ENCODE data around the gene DYSF. TPM values are rescaled to one million over a fixed set of nuclear protein-coding genes. Genes with fewer than 3 reads are reported as not detected.

DYSF gene
- total RNA-seq, 1 experiment from 2014 or later, result 0.31 TPM

GRCh38 chr2:71503837-71504236, 50.5 kb downstream of the DYSF start:
- H3K27ac ChIP-seq (ENCODE audit: low read length), result no peak overlapping the region

GRCh38 chr2:71504611-71505010, 51.2 kb downstream of the DYSF start:
- TF ChIP-seq REST (IDR thresholded peaks at IDR 0.05; ENCODE audit: insufficient read depth in 1 of 2, low read depth in 2 of 2, low read length in 1 of 2), result no peak
- no peak for TF ChIP-seq CTCF (IDR thresholded peaks at IDR 0.05)
- TF ChIP-seq SIN3A (IDR thresholded peaks at IDR 0.05; ENCODE audit: borderline replicate concordance, insufficient read depth, low read depth, low read length), result no peak
- no peak for TF ChIP-seq POLR2AphosphoS5 (IDR thresholded peaks at IDR 0.05; ENCODE audit: low read depth, low read length)
- no peak for TF ChIP-seq TCF7L2 (IDR thresholded peaks at IDR 0.05; ENCODE audit: low read depth, low read length)
- no TSS peak for BruUV-seq (replicated peaks)
- ATAC-seq, result no peak
- in situ Hi-C loops (cut with HindIII; ENCODE audit: low pct_unique_long_range_greater_than_20kb, low sequenced_read_pairs), result no loop called here
- POLR2A ChIA-PET, result no interaction called here
- no peaks in the 10 kb centered on the region for H3K9me3 ChIP-seq (ENCODE audit: control insufficient read depth, insufficient read depth, low read depth, low read length)
- H3K4me1 ChIP-seq (ENCODE audit: control insufficient read depth, insufficient read depth, low read length), result no peaks in the 10 kb centered on the region
- no peak for DNase-seq (ENCODE audit: low read depth, low spot score)
- H3K36me3 ChIP-seq (ENCODE audit: control insufficient read depth, insufficient read depth, low read length), result no peaks in the 10 kb centered on the region
- intact Hi-C loops (cut with micrococcal nuclease; ENCODE audit: unreplicated experiment), result no loop called here
- no peak overlapping the region for H3K27ac ChIP-seq (ENCODE audit: low read length)
- no peaks in the 10 kb centered on the region for H3K27me3 ChIP-seq (ENCODE audit: control insufficient read depth, insufficient read depth, low read length)
- CTCF ChIA-PET, result no interaction called here
- no peak overlapping the region for H3K4me3 ChIP-seq (ENCODE audit: low read depth in 2 of 2, low read length in 2 of 2)

More at GRCh38 chr2:71503837-71504236, 50.5 kb downstream of the DYSF start:
- in situ Hi-C loops (cut with HindIII; ENCODE audit: low pct_unique_long_range_greater_than_20kb, low sequenced_read_pairs) (no loop called here), intact Hi-C loops (cut with micrococcal nuclease; ENCODE audit: unreplicated experiment) (no loop called here)
- ChIA-PET CTCF (interaction anchor here (0.5 kb wide), 1 partner anchor 10 kb away, joined by 3 read pairs; no protein-coding TSS in a partner anchor), POLR2A (no interaction called here)
- TF ChIP-seq REST (IDR thresholded peaks at IDR 0.05; ENCODE audit: insufficient read depth in 1 of 2, low read depth in 2 of 2, low read length in 1 of 2), result no peak
- TF ChIP-seq CTCF (IDR thresholded peaks at IDR 0.05), result no peak
- TF ChIP-seq POLR2AphosphoS5 (IDR thresholded peaks at IDR 0.05; ENCODE audit: low read depth, low read length), result no peak
- TF ChIP-seq TCF7L2 (IDR thresholded peaks at IDR 0.05; ENCODE audit: low read depth, low read length), result no peak
- no peak for TF ChIP-seq SIN3A (IDR thresholded peaks at IDR 0.05; ENCODE audit: borderline replicate concordance, insufficient read depth, low read depth, low read length)
- Histone ChIP-seq H3K27me3 (ENCODE audit: control insufficient read depth, insufficient read depth, low read length) (no peaks in the 10 kb centered on the region), H3K9me3 (ENCODE audit: control insufficient read depth, insufficient read depth, low read depth, low read length) (no peaks in the 10 kb centered on the region), H3K4me3 (ENCODE audit: low read depth in 2 of 2, low read length in 2 of 2) (no peak overlapping the region), H3K4me1 (ENCODE audit: control insufficient read depth, insufficient read depth, low read length) (no peaks in the 10 kb centered on the region), H3K36me3 (ENCODE audit: control insufficient read depth, insufficient read depth, low read length) (no peaks in the 10 kb centered on the region)
- DNase-seq (ENCODE audit: low read depth, low spot score) (no peak), ATAC-seq (no peak)
- BruUV-seq (replicated peaks), result no TSS peak
